ENCODE results near the gene GCLC.

DNA sequence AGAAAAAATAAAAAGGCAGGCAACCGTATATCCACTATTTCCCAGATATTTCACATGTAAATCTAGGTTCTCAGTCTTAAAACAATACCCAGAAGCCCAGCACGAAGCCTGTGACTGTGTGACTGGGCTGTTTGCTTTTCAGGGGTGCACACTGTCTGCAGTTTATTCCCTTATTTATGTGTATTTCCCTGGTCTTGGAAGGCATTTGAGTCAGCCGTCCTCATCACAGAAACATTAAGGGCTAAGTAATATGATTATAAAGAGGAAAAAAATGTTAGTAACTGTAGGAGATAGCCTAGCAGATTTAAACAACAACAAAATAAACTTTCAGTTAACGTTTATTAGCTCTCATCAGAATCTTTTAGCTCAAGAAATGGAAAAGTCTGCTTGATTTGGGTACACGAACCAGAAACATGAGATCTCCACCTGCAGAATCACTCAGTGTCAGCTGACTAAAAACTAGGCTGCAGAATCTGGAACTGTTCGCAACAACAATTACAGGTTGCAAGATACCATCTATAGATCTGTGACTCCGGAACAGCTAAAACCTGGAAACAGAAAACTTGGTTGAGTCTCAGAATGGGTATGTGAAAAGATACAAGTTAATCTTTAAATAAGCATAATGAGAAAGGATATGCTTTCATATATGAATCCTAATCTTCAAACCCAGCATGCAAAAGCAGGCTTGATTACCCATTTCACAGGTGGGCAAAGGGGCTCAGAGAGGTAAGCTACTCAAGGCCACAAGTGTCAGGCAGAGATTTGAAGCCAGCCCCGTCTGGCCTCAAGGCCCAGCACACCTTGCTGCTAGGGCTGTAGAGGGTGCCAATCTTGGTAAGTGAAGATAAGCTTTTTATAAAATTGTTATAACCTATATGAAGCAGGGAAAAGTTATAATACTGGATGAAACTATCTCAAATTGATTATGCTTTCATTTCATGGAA lies 21.1 kb downstream of the GCLC start:
- TF ChIP-seq, protein P1, sequence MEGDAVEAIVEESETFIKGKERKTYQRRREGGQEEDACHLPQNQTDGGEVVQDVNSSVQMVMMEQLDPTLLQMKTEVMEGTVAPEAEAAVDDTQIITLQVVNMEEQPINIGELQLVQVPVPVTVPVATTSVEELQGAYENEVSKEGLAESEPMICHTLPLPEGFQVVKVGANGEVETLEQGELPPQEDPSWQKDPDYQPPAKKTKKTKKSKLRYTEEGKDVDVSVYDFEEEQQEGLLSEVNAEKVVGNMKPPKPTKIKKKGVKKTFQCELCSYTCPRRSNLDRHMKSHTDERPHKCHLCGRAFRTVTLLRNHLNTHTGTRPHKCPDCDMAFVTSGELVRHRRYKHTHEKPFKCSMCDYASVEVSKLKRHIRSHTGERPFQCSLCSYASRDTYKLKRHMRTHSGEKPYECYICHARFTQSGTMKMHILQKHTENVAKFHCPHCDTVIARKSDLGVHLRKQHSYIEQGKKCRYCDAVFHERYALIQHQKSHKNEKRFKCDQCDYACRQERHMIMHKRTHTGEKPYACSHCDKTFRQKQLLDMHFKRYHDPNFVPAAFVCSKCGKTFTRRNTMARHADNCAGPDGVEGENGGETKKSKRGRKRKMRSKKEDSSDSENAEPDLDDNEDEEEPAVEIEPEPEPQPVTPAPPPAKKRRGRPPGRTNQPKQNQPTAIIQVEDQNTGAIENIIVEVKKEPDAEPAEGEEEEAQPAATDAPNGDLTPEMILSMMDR (IDR thresholded peaks at IDR 0.05): no peak
- TF ChIP-seq EZH2 (IDR thresholded peaks at IDR 0.05) (no peak), EZH2phosphoT487 (IDR thresholded peaks at IDR 0.05) (no peak)

All from neural progenitor cell (in vitro differentiated cells).